ENCODE results near the gene FBLN1. TPM values are rescaled to one million over a fixed set of nuclear protein-coding genes. Genes with fewer than 3 reads are reported as not detected.
"Not testable (repeated sequence)": the region's sequence is repeated elsewhere in the genome, so short reads cannot be mapped to it uniquely, and the experiment has no call there.

The FBLN1 gene, protein sequence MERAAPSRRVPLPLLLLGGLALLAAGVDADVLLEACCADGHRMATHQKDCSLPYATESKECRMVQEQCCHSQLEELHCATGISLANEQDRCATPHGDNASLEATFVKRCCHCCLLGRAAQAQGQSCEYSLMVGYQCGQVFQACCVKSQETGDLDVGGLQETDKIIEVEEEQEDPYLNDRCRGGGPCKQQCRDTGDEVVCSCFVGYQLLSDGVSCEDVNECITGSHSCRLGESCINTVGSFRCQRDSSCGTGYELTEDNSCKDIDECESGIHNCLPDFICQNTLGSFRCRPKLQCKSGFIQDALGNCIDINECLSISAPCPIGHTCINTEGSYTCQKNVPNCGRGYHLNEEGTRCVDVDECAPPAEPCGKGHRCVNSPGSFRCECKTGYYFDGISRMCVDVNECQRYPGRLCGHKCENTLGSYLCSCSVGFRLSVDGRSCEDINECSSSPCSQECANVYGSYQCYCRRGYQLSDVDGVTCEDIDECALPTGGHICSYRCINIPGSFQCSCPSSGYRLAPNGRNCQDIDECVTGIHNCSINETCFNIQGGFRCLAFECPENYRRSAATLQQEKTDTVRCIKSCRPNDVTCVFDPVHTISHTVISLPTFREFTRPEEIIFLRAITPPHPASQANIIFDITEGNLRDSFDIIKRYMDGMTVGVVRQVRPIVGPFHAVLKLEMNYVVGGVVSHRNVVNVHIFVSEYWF
- polyA plus RNA-seq (2013, experiment 1 of 2; ENCODE audit: insufficient read length) = 272 TPM
- 336 TPM for polyA plus RNA-seq (2013, experiment 2 of 2; ENCODE audit: insufficient read length)

DNA sequence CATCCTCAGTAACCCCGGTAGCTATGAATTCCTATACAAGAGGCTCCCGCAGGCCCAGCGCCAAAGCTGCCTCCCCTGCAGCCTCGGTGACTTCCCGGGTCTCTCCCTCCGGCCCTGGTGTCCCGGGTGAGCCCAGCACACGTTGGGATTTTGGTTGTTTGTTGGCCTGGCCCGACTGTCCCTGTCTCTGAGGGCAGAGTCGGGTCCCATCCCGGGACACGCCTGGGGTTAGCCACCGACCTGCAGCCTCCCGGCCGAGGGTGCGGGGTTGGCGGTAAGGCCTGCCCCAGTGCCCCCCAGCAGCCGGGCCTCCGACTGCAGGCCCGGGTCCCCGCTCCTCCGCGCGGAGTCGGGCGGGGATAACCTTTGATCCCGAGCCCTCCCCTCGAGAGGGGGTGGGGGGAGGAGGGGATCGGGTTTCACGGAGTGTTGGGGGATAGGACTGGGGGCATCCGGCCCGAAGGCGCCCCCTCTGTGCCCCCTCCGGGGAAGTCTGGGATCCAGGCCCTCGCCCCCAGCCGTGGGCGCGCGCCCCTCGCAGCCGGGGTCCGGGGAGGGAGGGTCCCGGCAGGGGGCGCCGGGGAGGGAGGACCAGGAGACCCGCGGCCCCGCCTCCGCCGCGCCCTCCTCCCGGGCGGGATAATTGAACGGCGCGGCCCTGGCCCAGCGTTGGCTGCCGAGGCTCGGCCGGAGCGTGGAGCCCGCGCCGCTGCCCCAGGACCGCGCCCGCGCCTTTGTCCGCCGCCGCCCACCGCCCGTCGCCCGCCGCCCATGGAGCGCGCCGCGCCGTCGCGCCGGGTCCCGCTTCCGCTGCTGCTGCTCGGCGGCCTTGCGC is at the start of gene FBLN1:
FBLN1 (plus strand) TSS at position 669 of the 835 bp plus-strand sequence; CDS start at position 772, 103 bp downstream.
- DNase-seq = peak; percentile 60

DNA sequence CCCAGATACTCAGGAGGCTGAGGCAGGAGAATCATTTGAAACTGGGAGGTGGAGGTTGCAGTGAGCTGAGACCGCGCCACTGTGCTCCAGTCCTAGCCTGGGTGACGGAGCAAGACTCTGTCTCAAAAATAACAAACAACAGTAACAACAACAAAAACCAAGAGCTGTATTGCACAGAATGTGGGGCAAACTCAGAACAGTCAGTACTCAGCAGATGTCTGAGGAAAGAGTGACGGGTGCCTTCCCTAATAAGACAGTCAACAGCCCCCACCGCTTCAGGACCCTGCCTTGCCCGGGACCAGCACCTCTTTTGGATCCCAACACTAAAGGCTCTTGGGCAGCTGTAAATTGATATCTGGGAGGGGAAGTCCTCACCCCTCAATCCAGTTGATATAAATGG is 48.9 kb upstream of the FBLN1 start:
- no peak for DNase-seq

DNA sequence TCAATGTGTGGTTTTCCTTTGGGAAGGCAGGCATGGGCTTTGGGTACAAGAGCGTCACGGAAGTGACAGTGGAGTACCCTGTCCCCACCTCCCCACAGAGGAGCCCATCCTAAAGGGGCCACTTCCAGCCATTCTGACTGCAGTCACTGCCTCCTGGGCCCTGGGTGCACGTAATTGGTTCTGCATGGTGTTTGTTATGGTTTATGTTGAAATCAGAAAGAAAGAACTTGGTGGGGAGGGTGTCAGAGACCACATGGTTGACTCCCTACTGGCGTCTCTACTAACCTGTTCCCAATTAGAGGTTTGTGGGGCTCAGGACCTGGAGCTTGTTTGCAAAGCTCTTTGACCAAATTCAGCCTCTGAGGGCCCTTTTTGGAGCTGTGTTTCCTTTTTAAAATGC is 48.4 kb upstream of the FBLN1 start:
- peak; percentile 61 for DNase-seq

DNA sequence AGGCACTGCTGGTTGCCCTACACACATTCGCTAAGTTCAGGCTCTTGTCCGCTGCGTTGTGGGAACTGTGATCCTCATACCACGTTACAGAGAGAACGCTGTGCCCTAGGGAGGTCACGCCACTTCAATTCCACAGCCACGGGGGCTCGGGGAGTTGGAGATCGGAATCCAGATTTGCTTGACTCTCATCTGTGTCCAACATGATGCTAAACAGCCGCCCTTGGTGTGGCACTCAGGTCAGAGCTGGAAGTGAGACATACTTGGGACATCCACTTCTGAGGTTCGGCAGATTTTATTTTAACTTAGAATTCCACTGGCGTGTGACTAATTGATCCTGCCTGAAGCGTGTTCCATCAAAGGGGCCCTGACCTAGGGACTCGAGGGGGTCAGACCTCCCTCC is 47.5 kb upstream of the FBLN1 start:
- DNase-seq = no peak

DNA sequence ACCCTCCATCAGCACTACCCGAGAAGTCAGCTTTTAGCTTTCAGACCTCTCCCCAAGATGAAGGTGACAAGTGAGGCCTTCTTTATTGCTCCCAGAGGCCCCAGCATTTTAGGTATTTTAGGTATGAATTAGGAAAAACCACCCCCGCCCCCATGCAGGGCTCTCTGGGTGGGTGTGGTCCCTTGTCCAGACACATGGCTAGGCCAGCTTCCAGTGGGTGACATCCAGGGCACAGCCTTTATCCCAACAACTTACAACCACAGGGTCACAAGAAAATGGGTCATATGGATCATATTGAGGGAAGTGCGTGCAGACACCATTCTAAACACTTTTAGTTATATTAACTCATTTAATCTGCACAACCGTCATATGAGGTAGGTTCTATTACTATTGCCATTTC is 47.1 kb upstream of the FBLN1 start:
- no peak for DNase-seq

DNA sequence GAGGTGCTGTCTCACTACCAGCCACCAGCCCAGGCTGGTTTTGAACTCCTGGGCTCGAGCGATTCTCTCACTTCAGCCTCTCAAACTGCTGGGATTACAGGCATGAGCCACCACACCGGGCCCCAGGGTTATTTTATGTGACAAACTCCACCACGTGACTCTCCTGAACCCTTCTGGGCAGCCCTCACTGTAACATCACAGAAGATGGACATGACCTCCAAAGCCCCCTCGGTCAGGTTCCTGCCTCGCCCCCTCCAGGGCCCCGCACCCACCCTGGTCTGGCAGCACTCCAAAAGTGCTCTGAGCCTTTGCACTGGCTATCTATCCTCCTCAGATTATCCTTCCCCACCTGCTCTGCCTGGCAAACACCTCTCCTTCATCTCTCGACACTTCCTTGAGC is 45.9 kb upstream of the FBLN1 start:
- DNase-seq = no peak

DNA sequence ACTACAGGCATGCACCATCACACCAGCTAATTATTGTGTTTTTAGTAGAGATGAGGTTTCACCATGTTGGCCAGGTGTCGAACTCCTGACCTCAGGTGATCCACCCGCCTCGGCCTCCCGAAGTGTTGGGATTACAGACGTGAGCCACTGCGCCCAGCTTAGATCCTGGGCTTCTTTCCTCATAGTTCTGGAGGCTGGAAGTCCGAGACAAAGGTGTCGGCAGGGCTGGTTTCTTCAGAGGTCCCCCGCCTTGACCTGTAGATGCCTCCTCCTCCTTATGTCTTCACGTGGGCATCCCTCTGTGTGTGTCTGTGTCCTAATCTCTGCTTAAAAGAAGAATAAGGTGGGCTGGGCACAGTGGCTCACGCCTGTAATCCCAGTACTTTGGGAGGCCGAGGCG is 44.2 kb upstream of the FBLN1 start:
- no peak for DNase-seq

DNA sequence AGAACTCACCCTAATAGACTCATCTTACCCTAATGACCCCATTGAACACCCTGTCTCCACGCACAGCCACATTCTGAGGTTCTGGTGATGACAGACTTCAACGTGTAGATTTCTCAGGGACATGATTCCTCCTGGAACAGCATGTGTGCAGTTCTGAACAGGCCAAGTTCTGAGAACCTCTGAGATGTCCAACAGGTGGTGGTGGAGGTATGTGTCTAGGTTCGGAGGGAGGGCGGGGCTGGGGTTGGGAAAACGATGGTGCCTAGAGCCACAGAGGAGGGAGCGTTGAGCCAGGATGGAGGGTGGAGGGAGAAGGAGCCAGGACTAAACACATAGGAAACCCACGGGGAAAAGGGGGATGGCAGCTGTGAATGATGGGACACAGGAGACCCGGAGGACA is 43.4 kb upstream of the FBLN1 start:
- no peak for DNase-seq

DNA sequence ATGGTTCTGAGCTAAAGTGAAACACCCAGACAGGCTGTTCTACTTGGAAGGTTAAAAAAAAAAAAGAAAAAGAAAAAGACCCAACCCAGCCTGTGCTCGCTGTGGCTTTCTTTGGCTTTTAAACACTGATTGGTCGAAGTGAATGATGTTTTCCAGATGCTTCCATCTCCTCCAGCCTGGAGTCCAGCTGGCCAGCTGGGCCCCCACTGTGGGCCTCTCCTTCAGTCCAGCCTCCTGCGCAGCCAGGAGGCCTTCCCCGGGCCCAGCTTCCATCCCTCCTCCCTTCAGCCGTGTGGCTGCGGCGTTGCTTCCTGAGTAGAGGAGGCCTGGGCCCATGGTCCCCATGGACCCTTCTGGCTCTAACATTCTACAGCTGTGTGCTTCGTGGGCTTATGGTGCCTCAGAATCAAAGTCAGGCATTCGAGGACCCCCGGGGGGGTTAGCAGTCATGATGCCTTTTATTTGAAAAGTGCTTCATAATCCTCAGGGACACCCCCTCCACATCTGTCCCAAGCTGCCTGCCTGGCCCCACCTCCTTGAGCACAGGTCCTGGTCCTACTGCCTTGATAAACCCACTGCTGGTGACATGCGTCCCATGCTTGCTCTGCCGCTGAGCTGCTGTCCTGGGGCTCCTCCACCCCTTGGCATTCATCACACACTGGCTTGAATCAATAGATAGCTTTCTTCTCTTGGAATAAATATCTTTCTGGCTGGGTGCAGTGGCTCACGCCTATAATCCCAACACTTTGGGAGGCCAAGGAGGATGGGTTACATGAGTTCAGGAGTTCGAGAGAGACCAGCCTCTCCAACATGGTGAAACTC is 42.2 kb upstream of the FBLN1 start:
- no peak for DNase-seq

DNA sequence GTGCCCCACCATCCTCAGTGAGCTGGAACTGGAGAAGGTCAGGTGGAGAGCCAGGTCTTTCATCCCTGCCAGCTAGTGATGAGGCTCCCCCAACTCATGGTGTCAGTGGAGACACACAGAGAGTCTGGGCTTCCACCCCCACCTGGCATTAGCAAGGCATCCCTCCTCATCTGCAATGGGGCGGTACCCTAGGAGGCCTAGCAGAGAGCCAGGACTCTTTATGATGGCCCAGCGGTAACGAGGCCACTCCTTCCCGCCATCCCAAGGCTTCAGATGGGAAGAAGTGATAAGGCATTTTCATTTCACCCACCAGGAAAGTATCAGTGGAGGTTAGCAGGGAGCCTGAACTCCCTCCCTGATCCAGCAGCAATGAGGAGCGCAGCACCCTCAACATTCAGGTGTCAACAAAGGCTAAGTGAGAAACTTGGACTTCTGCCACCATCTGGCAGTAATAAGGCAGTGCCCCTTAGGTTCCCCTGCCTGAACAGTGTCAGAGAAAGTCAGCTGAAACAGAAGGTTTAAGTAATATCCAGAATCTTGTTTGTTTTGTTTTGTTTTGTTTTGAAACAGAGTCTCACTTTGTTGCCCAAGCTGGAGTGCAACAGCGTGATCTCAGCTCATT is 40.5 kb upstream of the FBLN1 start:
- DNase-seq = no peak

DNA sequence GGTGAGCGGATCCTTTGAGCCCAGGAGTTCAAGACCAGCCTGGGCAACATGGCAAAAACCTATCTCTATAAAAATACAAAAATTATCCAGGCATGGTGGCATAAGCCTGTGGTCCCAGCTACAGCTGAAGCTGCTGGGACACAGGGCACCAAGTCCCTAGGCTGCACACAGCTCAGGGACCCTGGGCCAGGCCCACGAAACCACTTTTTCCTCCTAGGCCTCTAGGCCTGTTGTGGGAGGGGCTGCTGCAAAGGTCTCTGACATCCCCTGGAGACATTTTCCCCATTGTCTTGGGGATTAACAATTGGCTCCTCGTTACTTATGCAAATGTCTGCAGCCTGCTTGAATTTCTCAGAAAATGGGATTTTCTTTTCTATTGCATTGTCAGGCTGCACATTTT is 39.0 kb upstream of the FBLN1 start:
- not testable (repeated sequence) for DNase-seq

DNA sequence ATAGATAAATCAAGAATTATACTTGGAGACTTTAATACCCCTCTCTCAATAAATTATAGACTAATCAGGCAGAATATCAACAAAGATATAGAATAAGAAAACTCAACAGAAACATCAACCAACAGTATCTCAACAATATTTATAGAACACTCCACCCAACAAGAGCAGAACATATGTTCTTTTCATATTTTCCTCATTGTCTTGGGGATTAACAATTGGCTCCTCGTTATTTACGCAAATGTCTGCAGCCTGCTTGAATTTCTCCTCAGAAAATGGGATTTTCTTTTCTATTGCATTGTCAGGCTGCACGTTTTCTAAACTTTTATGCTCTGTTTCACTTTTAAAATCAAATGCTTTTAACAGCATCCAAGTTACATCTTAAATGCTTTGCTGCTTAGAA is 37.0 kb upstream of the FBLN1 start:
- DNase-seq = no peak

DNA sequence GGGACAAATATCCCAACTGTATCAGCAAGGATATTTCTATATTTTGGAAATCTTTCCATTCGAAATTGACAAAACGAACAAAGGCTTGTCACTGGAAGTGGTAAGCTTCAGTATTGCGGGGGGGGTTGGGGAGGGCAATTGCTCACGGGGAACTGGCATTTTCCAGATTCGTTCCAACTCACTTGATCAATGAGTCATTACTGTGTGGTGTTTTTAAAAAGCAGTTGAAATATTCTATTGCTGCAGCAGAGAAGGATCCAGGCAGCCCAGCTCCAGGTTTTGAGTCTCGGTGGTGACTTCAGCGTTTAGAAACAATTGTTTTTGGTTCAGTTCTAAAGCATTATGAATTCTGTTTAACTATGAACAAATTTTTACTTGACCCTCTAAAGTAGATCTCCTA is 33.8 kb upstream of the FBLN1 start:
- DNase-seq = peak; percentile 84

DNA sequence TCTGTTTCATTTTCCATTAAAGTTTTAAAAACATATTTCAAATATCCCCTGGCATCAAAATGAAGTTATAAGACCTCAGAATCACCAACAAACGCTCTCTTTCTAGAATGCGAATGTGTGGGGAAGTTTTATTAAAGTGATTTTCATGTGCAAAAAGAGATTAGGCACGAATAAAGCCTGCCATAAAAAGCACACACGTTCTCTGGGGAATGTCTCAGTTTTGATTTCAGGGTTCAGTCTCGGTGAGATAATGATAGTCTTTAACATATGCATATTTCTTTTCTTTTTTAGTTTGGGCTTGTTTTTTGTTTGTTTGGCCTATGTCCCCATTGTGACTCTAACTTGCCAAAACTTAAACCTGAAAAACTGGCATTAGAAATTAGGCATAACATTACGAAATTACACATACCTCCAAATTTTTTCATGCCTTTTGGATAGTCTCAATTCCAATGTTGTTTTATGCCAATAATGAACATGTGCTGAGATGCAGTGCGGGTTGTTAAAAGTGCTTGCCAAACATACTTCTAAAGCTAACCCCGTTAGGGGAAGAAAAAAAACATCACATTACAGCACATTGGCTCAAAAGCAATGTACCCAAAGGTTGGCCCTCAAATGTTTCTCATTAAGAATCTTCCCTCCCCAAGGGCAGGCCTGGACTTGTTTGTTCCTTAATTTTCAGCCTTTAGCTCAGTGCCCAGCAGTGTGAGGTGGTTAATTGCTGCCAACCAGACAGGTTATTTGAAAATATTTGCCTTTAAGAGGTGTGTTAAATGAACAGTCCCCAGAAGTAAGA is 33.2 kb upstream of the FBLN1 start:
- DNase-seq = peak; percentile 47

DNA sequence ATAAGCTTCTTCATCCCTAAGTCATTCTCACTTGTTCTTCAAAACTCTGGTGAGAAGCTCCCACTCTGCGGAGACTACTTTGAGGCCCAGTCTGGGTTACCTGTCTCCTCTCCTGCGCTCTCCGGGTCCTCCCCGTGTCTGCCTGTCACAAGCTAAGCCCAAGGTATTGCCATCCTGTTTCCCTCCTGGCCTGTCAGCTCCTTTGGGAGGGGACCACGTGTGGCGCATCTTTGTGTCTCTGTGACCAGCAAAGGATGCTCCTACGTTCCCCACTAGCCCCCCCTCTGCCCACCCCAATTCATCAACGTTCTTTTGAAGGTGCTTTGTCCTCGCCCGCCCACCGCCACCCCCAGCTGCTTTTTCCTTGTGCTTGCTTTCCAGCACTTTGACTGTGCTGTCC is 31.8 kb upstream of the FBLN1 start:
- DNase-seq = no peak

DNA sequence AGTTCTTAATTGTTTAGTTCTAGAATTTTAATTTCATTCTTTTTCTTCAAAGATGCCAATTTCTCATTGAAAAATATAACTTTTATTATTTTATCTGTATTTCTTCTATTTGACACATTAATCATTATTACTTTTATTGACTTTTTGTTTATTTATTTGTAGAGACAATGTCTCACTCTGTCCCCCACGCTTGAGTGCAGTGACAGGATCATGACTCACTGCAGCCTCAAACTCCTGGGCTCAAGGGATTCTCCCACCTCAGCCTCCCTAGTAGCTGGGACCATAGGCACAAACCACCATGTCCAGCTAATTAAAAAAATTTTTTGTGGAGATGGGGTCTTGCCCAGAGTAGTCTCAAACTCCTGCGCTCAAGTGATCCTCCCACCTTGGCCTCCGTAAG is 30.3 kb upstream of the FBLN1 start:
- DNase-seq = peak; percentile 42

DNA sequence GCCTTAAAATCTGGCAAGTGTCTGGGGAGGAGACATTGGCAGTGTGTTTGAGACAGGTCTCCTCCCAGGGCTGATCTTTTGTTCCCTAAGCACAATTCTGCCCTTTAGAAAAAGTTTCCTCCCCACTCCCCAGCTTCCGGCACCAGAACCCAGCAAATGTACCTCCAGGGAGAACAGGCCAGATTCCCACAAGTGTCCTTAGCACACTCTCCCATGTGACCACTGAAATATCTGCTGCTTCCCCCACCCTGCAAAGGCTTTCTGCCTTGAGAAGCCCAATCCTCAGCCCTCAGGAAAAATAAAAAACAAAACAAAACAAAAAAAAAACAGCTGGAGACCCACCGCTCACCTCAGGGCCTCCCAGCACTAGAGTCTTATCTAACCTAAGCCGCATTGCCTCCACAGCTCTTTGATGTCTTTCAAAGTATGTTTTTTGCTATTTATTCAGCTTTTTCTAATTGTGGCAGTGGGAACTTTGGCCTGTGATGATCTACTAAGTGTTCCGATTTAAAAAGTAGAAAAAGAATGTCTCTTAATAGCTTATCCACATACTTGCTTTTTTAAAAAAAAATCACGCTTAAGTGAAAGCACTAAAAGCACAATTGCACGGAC is 29.0 kb upstream of the FBLN1 start:
- no peak for DNase-seq

DNA sequence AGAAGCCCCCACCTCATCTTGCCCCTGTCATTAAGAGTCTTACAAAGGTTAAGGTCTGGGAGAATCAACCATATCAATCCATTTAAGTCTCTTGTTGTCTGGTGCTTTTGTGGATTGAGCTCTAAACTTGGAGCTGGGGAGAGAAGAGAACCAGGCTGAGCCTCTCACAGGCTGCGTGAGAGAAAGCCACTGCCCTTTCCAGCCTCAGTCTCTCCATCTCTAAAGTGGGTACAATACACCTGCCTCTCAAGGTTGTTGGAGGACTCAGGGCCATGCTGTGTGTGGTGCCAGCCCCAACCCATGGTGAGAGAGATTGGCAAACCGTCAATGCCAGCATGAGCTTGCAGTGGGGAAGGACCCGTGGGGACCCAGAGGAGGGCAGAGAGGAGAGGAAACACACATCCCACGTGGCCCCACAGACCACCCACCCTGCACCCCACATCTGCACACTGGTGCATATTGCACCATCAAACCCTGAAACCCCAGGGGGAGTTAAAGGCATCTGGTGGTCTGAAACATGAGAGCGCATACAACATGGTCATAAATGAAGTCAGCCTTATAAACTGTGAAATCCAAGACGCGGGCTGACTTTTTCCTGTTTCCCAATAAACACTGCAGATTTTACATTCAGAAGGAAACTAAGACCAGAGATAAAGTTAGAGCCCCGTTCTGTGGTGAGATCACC is 27.5 kb upstream of the FBLN1 start:
- DNase-seq = no peak

DNA sequence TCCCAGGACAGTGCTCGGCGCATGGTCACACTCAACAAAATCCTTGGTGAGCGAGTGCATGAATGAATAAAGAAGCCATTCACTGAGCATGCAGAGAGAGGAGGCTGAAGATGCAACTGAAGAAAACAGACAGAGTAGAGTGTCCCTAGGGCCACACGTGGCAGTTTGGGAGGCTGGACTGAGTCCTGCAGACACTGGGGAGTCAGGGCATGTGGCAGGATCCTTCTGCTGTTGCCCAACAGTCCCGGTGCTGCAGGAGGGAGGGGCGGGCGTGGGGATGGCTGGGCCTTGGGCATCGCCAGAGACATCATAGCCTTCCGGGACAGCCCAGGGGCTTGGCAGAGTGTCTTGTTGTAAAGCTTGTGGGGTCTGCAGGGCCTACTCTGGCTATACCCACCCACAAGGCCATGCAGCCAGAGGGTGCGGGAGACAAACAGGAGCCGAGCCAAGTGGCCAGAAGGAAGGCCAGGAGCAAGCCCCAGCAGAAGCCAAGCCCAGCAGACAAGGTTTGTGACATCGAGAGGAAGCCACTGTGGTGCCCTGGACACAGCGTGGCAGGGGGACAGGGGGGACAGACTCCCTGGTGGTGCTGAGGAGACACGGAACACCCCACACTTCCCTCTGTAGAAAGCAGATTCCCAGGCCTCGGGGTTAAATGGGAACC is 26.7 kb upstream of the FBLN1 start:
- no peak for DNase-seq
